Neuronal stem cell (in vitro differentiated cells): ENCODE data around the gene CDR2L.

Source experiments
- DNase-seq: peaks from one replicate; pipeline ENCODE4 v3.0.0-alpha.2; 2013; ENCODE audit warnings: low spot score
- H2AFZ ChIP-seq: one replicate; pipeline ENCODE4 v1.6.1; 2013; ENCODE audit warnings: mild to moderate bottlenecking, low read length, inconsistent platforms
- H2AK5ac ChIP-seq: 2 replicates; pipeline ENCODE4 v1.6.1; 2013; ENCODE audit warnings: low read depth, mild to moderate bottlenecking, inconsistent platforms, low read length, moderate library complexity, mixed read lengths
- H2BK120ac ChIP-seq: 2 replicates; pipeline ENCODE4 v1.6.1; 2013; ENCODE audit warnings: low read depth, mild to moderate bottlenecking, inconsistent platforms, low read length, moderate library complexity, mixed read lengths
- H2BK12ac ChIP-seq: one replicate; pipeline ENCODE4 v1.6.1; 2013; ENCODE audit warnings: low read length, inconsistent platforms
- H2BK15ac ChIP-seq: 2 replicates; pipeline ENCODE4 v1.6.1; 2013; ENCODE audit warnings: mild to moderate bottlenecking, low read length, inconsistent platforms, mixed read lengths
- H2BK5ac ChIP-seq: one replicate; pipeline ENCODE4 v1.6.1; 2013; ENCODE audit warnings: inconsistent platforms, mild to moderate bottlenecking, low read length, moderate library complexity
- H3K14ac ChIP-seq: one replicate; pipeline ENCODE4 v1.6.1; 2013; ENCODE audit warnings: low read length, inconsistent platforms
- H3K18ac ChIP-seq: 2 replicates; pipeline ENCODE4 v1.6.1; 2013; ENCODE audit warnings: low read length, inconsistent platforms
- H3K23ac ChIP-seq: 2 replicates; pipeline ENCODE4 v1.6.1; 2013; ENCODE audit warnings: low read depth, mild to moderate bottlenecking, mixed read lengths, low read length, inconsistent platforms; ENCODE audit not compliant: poor library complexity
- H3K27ac ChIP-seq: replicated peaks from 3 replicates; pipeline ENCODE4 v1.5.1; 2013; ENCODE audit warnings: low read length, inconsistent platforms
- H3K27me3 ChIP-seq, 3 experiments: 2 replicates each; pipeline ENCODE4 v1.6.1; 2013; ENCODE audit warnings: low read length in 3 of 3, mild to moderate bottlenecking in 2 of 3, inconsistent platforms in 1 of 3, low read depth in 1 of 3, mixed read lengths in 1 of 3, moderate library complexity in 1 of 3; ENCODE audit not compliant: control insufficient read depth in 3 of 3, insufficient read depth in 3 of 3
- H3K36me3 ChIP-seq, 2 donors: replicated peaks in 1 of 2; 2 replicates each; pipeline ENCODE4 v1.6.1; 2013; ENCODE audit warnings: low read length in 2 of 2; ENCODE audit not compliant: control insufficient read depth in 2 of 2, insufficient read depth in 2 of 2
- H3K4ac ChIP-seq: 2 replicates; pipeline ENCODE4 v1.6.1; 2013; ENCODE audit warnings: inconsistent platforms, mild to moderate bottlenecking, low read length, moderate library complexity
- H3K4me1 ChIP-seq, 2 donors: 1 replicate in 1 of 2; 2 replicates in 1 of 2; pipeline ENCODE4 v1.6.1; 2013; ENCODE audit warnings: low read length in 2 of 2, low read depth in 1 of 2; ENCODE audit not compliant: control insufficient read depth in 2 of 2, insufficient read depth in 1 of 2
- H3K4me2 ChIP-seq: one replicate; pipeline ENCODE4 v1.6.1; 2013; ENCODE audit warnings: mild to moderate bottlenecking, low read length, inconsistent platforms; ENCODE audit not compliant: insufficient read depth, poor library complexity, severe bottlenecking
- H3K4me3 ChIP-seq, 2 donors: 2 replicates each; pipeline ENCODE4 v1.5.1; 2013; ENCODE audit warnings: low read length in 2 of 2, mild to moderate bottlenecking in 2 of 2, inconsistent platforms in 1 of 2, moderate library complexity in 1 of 2
- H3K79me1 ChIP-seq: one replicate; pipeline ENCODE4 v1.6.1; 2013; ENCODE audit warnings: low read depth, mild to moderate bottlenecking, inconsistent platforms, low read length, moderate library complexity
- H3K9ac ChIP-seq: one replicate; pipeline ENCODE4 v1.6.1; 2013; ENCODE audit warnings: mild to moderate bottlenecking, low read depth, low read length, inconsistent platforms; ENCODE audit not compliant: poor library complexity
- H3K9me3 ChIP-seq, 2 donors: replicated peaks in 1 of 2; 2 replicates each; pipeline versions ENCODE3 to v1.6.1; 2013; ENCODE audit warnings: low read length in 2 of 2, mild to moderate bottlenecking in 2 of 2, inconsistent platforms in 1 of 2, low read depth in 1 of 2, mixed read lengths in 1 of 2, moderate library complexity in 1 of 2; ENCODE audit not compliant: control insufficient read depth in 2 of 2, insufficient read depth in 1 of 2
- H4K8ac ChIP-seq: one replicate; pipeline ENCODE4 v1.6.1; 2013; ENCODE audit warnings: low read depth, mild to moderate bottlenecking, inconsistent platforms, low read length, moderate library complexity
- H4K91ac ChIP-seq: one replicate; pipeline ENCODE4 v1.6.1; 2013; ENCODE audit warnings: low read length, low read depth, mild to moderate bottlenecking, inconsistent platforms; ENCODE audit not compliant: poor library complexity
- WGBS, 2 donors: extraction: QIAGEN DNeasy Blood & Tissue Kit; methylation state at CpG; one replicate each; pipeline ENCODE4 v1.1.7; 2013; ENCODE audit warnings: missing lambda C conversion rate in 2 of 2, mixed read lengths in 1 of 2; ENCODE audit not compliant: insufficient read length in 2 of 2, insufficient replicate concordance in 1 of 2; ENCODE audit errors: extremely low coverage in 2 of 2; 5-methylcytosine and 5-hydroxymethylcytosine counted together

CDR2L gene

DNA sequence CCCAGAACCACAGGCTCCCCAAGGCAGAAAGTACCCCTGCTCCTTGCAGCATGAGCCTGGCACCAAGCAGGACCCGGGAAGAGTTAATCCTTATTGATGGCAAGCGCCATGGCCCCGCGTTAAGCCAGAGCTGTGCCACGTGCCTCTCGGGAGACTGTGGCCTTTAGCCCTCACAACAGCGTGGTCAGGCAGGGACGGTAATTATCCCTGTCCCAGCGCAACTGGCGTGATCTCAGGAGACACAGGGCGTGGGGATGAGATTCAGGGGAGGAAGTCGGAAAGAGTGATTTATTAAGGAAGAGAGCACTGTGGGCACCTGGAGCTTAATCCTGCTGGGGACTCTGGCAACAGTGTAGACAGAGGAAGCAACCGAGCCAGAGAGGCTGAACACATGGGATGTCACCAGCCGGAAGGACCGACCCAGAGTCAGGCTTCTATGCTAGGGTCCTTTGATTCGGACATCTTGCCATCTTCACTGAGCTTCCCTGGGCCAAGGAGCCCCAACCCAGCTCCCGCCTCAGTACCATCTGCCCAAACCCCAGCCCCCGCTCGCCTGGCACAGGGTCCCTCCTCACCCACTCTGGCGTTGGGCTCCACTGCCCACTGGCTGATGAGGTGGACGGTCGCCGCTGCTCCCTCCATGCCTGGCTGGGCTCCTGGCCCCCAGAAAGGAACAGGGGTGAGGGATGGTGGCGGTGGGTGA, 34.9 kb upstream of the CDR2L start:
- H3K9me3 ChIP-seq, result no peaks in the 10 kb centered on the region
- H2BK5ac ChIP-seq, result no peak overlapping the region
- no peak overlapping the region for H4K91ac ChIP-seq
- no peak overlapping the region for H3K4me3 ChIP-seq
- no peak overlapping the region for H4K8ac ChIP-seq
- H2BK120ac ChIP-seq, result no peak overlapping the region
- H3K79me1 ChIP-seq, result no peaks in the 10 kb centered on the region
- no peak overlapping the region for H2BK12ac ChIP-seq
- H2AFZ ChIP-seq, result no peak overlapping the region
- H3K4me1 ChIP-seq, result no peaks in the 10 kb centered on the region
- H3K23ac ChIP-seq, result peak overlapping the region; percentile 69
- peak overlapping the region; percentile 44 for H3K18ac ChIP-seq
- no peak overlapping the region for H3K4me2 ChIP-seq
- no peak overlapping the region for H3K4ac ChIP-seq
- WGBS, 2 donors, result no CpG with 5 or more reads among the region's 24 CpGs
- no peak overlapping the region for H3K27ac ChIP-seq
- DNase-seq, result no peak
- no peak overlapping the region for H3K9ac ChIP-seq
- H3K14ac ChIP-seq, result no peak overlapping the region
- H3K36me3 ChIP-seq, result no peaks in the 10 kb centered on the region
- no peak overlapping the region for H2BK15ac ChIP-seq
- peak overlapping the region; percentile 36 for H2AK5ac ChIP-seq
- peaks cover 0 to 65% (median 0%) of the 10 kb centered on the region in 3 experiments for H3K27me3 ChIP-seq

DNA sequence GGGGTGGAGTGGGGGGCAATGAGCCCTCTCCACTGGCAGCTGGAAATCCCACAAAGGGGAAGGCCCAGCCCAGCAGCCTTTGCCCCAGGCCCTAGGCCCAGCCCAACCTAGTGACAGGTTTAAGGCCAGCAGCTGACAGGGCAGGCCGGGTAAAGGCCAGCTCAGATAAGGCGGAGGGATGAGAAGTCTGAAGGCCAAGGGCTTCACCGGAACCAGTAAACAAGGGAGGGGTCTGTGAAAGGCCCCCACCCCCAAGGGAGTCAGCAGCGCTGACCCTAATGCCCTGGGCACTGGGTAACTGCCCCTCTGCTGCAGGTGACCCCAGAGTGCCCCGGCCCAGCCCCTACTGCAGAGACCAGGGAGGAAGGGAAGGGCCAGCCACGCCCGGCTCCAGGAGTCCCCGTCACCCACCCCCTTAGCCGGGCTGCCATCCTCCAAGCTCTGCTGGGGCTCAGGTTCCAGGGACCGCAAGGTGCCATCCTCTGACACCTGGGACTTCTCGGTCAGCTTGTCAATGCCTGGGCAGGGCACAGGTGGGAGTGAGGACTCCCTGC, 34.2 kb upstream of the CDR2L start:
- H2AK5ac ChIP-seq, result no peak overlapping the region
- H4K8ac ChIP-seq, result no peak overlapping the region
- H3K14ac ChIP-seq, result no peak overlapping the region
- H3K18ac ChIP-seq, result no peak overlapping the region
- no peak overlapping the region for H3K27ac ChIP-seq
- no peak overlapping the region for H2BK12ac ChIP-seq
- H3K9ac ChIP-seq, result no peak overlapping the region
- peak overlapping the region; percentile 69 for H3K23ac ChIP-seq
- no peaks in the 10 kb centered on the region for H3K9me3 ChIP-seq
- H3K36me3 ChIP-seq, result no peaks in the 10 kb centered on the region
- H2BK5ac ChIP-seq, result no peak overlapping the region
- no peak overlapping the region for H2AFZ ChIP-seq
- no peak overlapping the region for H4K91ac ChIP-seq
- no peak overlapping the region for H2BK120ac ChIP-seq
- H2BK15ac ChIP-seq, result no peak overlapping the region
- H3K4me3 ChIP-seq, result no peak overlapping the region
- H3K4me2 ChIP-seq, result no peak overlapping the region
- no peaks in the 10 kb centered on the region for H3K4me1 ChIP-seq
- H3K79me1 ChIP-seq, result no peaks in the 10 kb centered on the region
- peaks cover 0 to 60% (median 2%) of the 10 kb centered on the region in 3 experiments for H3K27me3 ChIP-seq
- no peak overlapping the region for H3K4ac ChIP-seq
- DNase-seq, result no peak
- WGBS, 2 donors, result no CpG with 5 or more reads among the region's 11 CpGs

DNA sequence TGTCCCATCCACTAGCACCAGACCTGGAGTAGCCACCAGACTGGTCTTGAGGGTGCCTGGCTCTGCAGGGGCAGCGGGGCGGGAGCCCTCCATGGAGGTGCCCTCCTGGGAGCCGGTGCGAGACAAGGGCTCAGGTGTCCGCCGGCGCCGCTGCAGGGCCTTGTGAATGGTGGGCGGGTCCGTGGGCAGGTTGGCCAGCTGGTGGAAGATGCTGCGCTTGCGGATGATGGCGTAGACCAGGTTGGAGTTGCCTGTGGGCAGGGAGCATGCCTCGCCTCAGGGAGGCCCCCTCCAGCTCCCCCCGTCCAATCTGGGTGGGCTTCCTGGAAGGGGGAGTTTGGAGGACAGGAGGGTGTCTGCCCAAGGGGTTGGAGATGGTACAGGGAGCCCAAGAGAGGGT, 33.3 kb upstream of the CDR2L start:
- Histone ChIP-seq H3K18ac (no peak overlapping the region), H3K14ac (peak overlapping the region; percentile 56), H3K9ac (no peak overlapping the region), H2BK12ac (no peak overlapping the region), H3K23ac (peak overlapping the region; percentile 12), H3K4ac (no peak overlapping the region), H2BK120ac (no peak overlapping the region), H2AK5ac (peak overlapping the region; percentile 37), H4K91ac (no peak overlapping the region), H4K8ac (peak overlapping the region; percentile 65), H3K4me1 (no peaks in the 10 kb centered on the region), H3K36me3 (no peaks in the 10 kb centered on the region), H2BK5ac (no peak overlapping the region), H3K4me2 (no peak overlapping the region), H3K79me1 (no peaks in the 10 kb centered on the region), H3K27ac (no peak overlapping the region), H3K9me3 (no peaks in the 10 kb centered on the region), H2BK15ac (no peak overlapping the region), H3K27me3 (peaks cover 0 to 58% (median 3%) of the 10 kb centered on the region in 3 experiments), H3K4me3 (no peak overlapping the region), H2AFZ (no peak overlapping the region)
- no CpG with 5 or more reads among the region's 15 CpGs for WGBS, 2 donors
- DNase-seq, result no peak

DNA sequence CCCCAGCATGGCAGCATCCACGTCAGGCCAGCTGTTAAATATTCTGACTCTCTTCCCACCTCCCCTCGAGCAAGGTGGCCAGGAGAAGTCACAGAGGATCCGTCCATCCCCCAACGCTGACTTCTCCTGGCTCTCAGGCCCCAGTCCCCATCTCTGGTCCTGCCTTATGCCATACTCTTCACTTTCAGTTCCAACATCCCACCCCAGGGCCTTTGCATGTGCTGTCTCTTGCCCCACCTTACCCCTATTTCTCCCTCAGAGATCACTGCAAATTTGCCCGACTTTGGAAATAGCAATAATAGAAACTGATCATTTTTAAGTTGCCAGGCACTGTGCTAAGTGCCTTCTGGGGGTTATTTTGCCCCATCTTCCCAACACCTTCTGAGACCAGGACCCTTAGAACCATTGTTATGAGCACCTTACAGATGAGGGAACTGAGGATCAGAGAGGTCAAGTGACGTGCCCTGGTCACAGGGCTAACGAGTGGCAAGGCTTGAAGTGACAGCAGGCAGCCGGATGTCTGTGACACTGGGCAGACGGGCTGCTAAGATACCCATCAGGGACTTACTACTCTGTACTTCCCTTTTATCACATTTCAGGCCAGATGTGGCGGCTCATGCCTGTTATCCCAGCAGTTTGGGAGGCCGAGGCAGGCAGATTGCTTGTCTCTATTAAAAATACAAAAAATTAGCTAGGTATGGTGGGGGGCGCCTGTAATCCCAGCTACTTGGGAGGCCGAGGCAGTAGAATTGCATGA, 32.6 kb upstream of the CDR2L start:
- H2BK15ac ChIP-seq, result no peak overlapping the region
- no peak overlapping the region for H3K4me3 ChIP-seq
- DNase-seq, result no peak
- no peak overlapping the region for H4K91ac ChIP-seq
- no peak overlapping the region for H3K4me2 ChIP-seq
- H3K4ac ChIP-seq, result no peak overlapping the region
- no peak overlapping the region for H3K18ac ChIP-seq
- H3K79me1 ChIP-seq, result no peaks in the 10 kb centered on the region
- H4K8ac ChIP-seq, result no peak overlapping the region
- no peak overlapping the region for H3K9ac ChIP-seq
- H3K27ac ChIP-seq, result no peak overlapping the region
- no peaks in the 10 kb centered on the region for H3K4me1 ChIP-seq
- no peak overlapping the region for H3K14ac ChIP-seq
- no peak overlapping the region for H2BK12ac ChIP-seq
- WGBS, 2 donors, result no CpG with 5 or more reads among the region's 13 CpGs
- H3K9me3 ChIP-seq, result peaks cover 0 to 1% of the 10 kb centered on the region in 2 donors
- peaks cover 0 to 56% (median 10%) of the 10 kb centered on the region in 3 experiments for H3K27me3 ChIP-seq
- no peaks in the 10 kb centered on the region for H3K36me3 ChIP-seq
- H2AK5ac ChIP-seq, result no peak overlapping the region
- H3K23ac ChIP-seq, result no peak overlapping the region
- H2AFZ ChIP-seq, result no peak overlapping the region
- no peak overlapping the region for H2BK120ac ChIP-seq
- H2BK5ac ChIP-seq, result no peak overlapping the region
